ENCODE data around the gene VWA1. TPM values are rescaled to one million over a fixed set of nuclear protein-coding genes. Genes with fewer than 3 reads are reported as not detected.
"Not testable (repeated sequence)": the region's sequence is repeated elsewhere in the genome, so short reads cannot be mapped to it uniquely, and the experiment has no call there.

The VWA1 gene
- total RNA-seq, 1 donor from 2014 or later: 58.7 TPM

DNA sequence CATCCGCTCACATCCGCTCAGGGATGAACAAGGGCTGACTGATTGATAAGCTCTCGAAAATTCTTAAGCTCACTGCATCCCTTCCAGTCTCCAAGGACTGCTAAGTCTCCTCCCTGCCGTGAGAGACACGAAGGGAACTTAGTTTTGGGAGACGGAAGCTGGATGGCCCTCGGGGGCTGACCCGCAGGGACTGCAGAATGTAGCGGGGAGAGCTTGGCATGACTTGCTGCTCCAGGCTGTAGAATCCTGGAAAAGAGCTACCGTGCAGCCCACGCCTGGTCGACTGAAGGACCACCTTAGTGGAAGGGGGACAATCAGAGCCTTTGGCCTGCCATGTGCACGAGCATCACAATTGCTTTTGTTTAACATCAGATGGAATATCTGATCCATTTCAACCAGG, 19.7 kb upstream of the VWA1 start:
- H3K9me3 ChIP-seq: peaks cover 3% of the 10 kb centered on the region
- TF ChIP-seq, protein P1, sequence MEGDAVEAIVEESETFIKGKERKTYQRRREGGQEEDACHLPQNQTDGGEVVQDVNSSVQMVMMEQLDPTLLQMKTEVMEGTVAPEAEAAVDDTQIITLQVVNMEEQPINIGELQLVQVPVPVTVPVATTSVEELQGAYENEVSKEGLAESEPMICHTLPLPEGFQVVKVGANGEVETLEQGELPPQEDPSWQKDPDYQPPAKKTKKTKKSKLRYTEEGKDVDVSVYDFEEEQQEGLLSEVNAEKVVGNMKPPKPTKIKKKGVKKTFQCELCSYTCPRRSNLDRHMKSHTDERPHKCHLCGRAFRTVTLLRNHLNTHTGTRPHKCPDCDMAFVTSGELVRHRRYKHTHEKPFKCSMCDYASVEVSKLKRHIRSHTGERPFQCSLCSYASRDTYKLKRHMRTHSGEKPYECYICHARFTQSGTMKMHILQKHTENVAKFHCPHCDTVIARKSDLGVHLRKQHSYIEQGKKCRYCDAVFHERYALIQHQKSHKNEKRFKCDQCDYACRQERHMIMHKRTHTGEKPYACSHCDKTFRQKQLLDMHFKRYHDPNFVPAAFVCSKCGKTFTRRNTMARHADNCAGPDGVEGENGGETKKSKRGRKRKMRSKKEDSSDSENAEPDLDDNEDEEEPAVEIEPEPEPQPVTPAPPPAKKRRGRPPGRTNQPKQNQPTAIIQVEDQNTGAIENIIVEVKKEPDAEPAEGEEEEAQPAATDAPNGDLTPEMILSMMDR (IDR thresholded peaks at IDR 0.05): no peak

DNA sequence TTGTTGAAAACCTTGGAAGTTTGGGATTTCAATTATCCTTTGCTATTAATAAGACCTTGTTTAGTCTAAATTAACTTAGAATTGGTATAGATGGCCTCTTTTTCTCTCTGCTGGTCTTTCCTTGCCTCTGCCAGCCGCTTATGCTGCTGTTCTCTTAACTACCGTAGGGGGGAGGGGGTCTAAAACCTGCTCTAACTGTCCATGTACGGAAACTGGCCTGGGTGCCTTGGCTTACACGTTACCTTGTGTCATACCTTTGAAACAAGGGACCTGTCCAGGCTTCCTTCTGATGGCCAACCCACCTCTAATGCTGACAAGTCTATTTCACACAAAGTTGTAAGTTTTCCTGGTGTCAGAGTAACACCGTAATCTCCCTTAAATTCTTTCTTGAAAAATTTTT, 18.1 kb upstream of the VWA1 start:
- H3K4me1 ChIP-seq: peaks cover 14% of the 10 kb centered on the region
- H3K9me3 ChIP-seq; intact Hi-C loops (cut with DNase I); H3K4me3 ChIP-seq; H3K27ac ChIP-seq; H3K36me3 ChIP-seq; DNase-seq; ATAC-seq; H3K27me3 ChIP-seq (ENCODE audit: low read depth): not testable (repeated sequence)

More for the DNA sequence above, 19.7 kb upstream of the VWA1 start:
- Histone ChIP-seq H3K36me3 (no peaks in the 10 kb centered on the region), H3K4me1 (peaks cover 14% of the 10 kb centered on the region), H3K27me3 (ENCODE audit: low read depth) (no peaks in the 10 kb centered on the region), H3K4me3 (no peak overlapping the region), H3K27ac (no peak overlapping the region)
- no peak for ATAC-seq
- no peak for DNase-seq
- intact Hi-C loops (cut with DNase I): no loop called here

DNA sequence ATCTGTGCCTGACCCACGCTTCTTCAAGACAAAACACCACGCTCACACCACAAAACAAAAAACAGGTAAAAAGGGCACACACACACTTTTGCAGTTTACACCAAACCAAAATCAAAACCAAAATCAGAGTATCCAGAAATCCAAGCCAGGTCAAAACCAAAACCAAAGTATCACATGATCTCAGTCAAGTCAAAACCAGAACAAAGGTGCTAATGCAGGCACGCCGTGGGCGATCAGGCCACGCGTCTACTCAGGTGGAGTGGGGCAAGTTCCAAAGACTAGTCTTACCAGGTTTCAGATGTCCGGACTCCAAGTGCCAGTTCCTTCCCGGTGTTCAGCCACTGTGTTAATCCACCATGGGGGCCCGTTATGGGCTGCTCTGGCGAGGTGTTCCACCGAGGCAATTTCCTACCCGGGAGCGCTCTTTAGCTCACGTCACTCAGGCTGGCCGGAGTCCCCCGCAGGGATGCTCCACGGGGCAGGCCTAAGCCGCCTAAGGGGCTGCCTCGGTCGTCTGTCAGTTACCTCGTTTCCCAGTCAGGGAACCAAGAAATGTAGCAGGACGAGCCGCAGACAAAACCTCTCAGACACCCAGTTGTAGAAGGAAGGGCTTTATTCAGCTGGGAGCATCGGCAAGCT, 17.5 kb upstream of the VWA1 start:
- intact Hi-C loops (cut with DNase I); ATAC-seq; H3K4me3 ChIP-seq; DNase-seq; H3K9me3 ChIP-seq; H3K36me3 ChIP-seq; H3K27me3 ChIP-seq (ENCODE audit: low read depth); H3K27ac ChIP-seq: not testable (repeated sequence)
- H3K4me1 ChIP-seq: peaks cover 14% of the 10 kb centered on the region

DNA sequence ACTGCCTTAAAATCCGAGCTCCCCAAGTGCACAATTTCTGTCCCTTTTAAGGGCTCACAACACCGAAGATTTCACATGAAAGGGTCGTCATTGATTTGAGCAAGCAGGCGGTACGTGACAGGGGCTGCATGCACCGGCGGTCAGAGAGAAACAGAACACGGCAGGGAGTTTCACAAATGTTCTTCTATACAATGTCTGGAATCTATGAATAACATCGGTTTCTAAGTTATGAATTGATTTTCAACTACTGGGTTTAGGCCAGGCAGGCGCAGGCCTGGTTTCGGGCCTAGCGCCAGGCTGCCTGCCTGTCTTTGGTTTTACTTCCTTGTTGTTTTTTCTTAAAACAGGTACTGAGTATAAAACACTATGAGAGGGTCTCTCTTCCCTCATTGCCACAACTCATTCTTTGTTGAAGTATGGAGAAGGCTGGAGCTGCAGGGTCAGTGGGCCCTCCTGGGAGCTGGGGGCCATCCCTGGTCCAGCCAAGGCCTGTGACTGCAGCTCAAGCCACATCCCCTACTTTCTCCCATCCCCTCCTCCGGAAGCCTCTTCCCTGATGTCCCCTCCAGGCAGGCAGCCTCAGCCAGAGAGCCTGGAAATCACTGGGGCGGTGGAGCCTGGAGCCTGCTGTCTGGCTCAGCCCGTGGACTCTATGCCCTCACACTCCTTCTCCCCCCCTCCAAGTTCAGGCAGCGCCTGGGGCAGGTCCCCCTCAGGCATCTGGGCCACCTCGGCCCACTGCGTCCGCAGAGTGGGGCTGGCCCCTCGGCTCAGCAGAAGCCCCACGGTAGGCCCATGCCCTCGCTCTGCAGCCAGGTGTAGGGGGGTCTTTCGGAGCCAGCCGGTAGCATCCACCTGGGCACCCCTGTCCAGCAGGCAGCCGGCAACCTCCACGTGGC, 16.8 kb upstream of the VWA1 start:
- no peaks in the 10 kb centered on the region for H3K27me3 ChIP-seq (ENCODE audit: low read depth)
- TF ChIP-seq, protein P1 (IDR thresholded peaks at IDR 0.05): no peak
- no peaks in the 10 kb centered on the region for H3K36me3 ChIP-seq
- ATAC-seq (no peak), DNase-seq (no peak)
- intact Hi-C loops (cut with DNase I): no loop called here
- peak overlapping the region; percentile 72 for H3K27ac ChIP-seq
- H3K4me1 ChIP-seq: peaks cover 14% of the 10 kb centered on the region
- H3K9me3 ChIP-seq: no peaks in the 10 kb centered on the region
- peak overlapping the region; percentile 51 for H3K4me3 ChIP-seq

DNA sequence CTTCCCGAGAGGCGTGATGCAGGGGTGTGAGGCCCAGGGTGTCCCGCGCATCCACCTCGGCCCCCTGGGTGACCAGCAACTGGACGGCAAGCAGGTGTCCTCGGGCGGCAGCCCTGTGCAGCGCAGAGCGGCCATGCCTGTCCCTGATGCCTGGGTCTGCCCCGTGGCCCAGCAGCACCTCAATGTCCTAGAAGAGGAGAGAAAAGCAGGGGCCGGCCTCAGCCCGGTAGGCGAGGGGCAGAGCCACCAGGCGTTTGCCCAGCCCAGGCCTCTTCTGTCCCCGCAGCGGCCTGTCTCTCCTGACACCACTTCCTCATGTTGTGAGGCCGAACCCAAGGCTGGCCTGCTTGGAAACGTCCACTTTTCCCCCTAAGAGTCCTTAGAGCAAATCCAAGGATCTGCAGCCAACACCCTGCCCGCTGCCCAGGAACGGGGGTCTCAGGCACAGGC, 16.1 kb upstream of the VWA1 start:
- TF ChIP-seq, protein P1 (IDR thresholded peaks at IDR 0.05): no peak
- no peaks in the 10 kb centered on the region for H3K9me3 ChIP-seq
- H3K36me3 ChIP-seq: no peaks in the 10 kb centered on the region
- no peaks in the 10 kb centered on the region for H3K27me3 ChIP-seq (ENCODE audit: low read depth)
- peak overlapping the region; percentile 72 for H3K27ac ChIP-seq
- intact Hi-C loops (cut with DNase I): no loop called here
- ATAC-seq: peak; percentile 3 to 41
- H3K4me3 ChIP-seq: peak overlapping the region; percentile 51
- DNase-seq: no peak
- peaks cover 14% of the 10 kb centered on the region for H3K4me1 ChIP-seq

DNA sequence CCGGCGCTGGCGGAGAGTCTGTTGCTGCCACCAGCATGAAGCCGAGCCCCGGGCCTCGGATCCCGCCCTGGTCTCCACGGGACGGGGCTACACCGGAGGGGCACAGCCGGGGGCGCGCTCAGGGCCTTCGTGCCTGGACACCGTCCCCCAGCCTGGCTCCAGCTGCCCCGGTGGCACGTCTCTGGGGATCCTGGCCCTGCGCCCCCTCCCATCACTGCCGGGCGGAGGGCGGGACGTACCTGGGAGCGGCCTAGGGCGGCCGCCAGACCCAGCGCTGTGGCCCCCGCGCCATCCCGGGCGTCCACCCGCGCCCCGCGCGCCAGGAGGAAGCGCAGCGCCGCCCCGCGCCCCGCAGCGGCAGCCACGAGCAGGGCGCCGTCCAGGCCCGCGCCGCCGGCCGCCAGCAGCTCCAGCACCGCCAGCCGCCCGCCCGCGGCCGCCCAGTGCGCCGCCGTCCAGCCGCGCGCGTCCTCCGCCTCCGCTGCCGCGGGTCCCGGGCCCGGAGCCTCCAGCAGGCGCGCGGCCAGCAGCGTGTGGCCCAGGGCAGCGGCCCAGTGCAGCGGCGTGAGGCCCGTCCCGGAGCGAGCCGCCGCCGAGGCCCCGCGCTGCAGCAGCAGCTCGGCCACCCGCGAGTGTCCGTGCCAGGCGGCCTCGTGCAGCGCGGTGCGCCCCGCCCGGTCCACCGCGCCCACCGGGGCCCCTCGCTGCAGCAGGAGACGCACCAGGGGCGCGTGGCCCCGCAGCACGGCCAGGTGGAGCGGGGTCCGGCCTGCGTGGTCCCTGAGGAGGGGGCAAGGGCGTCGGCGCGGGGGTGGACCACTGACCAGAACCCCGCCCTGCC, 15.5 kb upstream of the VWA1 start:
- TF ChIP-seq, protein P1 (IDR thresholded peaks at IDR 0.05): no peak
- Histone ChIP-seq H3K36me3 (no peaks in the 10 kb centered on the region), H3K4me3 (peak overlapping the region; percentile 51), H3K4me1 (peaks cover 14% of the 10 kb centered on the region), H3K9me3 (no peaks in the 10 kb centered on the region), H3K27ac (peak overlapping the region; percentile 81), H3K27me3 (ENCODE audit: low read depth) (no peaks in the 10 kb centered on the region)
- intact Hi-C loops (cut with DNase I): no loop called here
- DNase-seq (peak; percentile 48), ATAC-seq (peak; percentile 59 to 71)

Data from lower lobe of right lung (tissue), 2 donors.